ENCODE data around the gene QRSL1.

DNA sequence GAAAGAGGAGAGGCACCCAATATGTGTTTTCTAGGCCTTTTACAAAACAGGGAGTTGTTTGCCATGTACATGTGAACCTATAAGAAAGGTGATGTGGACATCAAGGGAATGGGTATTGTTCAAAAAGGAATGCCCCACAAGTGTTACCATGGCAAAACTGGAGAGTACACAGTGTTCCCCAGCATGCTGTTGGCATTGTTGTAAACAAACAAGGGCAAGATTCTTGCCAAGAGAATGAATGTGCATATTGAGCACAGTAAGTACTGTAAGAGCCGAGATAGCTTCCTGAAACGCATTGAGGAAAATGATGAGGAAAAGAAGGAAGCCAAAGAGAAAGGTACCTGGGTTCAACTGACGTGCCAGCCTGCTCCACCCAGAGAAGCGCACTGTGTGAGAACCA is 13.1 kb downstream of the QRSL1 start:
- TF ChIP-seq, protein P1, sequence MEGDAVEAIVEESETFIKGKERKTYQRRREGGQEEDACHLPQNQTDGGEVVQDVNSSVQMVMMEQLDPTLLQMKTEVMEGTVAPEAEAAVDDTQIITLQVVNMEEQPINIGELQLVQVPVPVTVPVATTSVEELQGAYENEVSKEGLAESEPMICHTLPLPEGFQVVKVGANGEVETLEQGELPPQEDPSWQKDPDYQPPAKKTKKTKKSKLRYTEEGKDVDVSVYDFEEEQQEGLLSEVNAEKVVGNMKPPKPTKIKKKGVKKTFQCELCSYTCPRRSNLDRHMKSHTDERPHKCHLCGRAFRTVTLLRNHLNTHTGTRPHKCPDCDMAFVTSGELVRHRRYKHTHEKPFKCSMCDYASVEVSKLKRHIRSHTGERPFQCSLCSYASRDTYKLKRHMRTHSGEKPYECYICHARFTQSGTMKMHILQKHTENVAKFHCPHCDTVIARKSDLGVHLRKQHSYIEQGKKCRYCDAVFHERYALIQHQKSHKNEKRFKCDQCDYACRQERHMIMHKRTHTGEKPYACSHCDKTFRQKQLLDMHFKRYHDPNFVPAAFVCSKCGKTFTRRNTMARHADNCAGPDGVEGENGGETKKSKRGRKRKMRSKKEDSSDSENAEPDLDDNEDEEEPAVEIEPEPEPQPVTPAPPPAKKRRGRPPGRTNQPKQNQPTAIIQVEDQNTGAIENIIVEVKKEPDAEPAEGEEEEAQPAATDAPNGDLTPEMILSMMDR (IDR thresholded peaks at IDR 0.05): no peak
- TF ChIP-seq POLR2AphosphoS5 (IDR thresholded peaks at IDR 0.05): no peak

Measured in prostate gland (tissue), 2 donors.